ENCODE data around the gene TIGAR.

Gene TIGAR

DNA sequence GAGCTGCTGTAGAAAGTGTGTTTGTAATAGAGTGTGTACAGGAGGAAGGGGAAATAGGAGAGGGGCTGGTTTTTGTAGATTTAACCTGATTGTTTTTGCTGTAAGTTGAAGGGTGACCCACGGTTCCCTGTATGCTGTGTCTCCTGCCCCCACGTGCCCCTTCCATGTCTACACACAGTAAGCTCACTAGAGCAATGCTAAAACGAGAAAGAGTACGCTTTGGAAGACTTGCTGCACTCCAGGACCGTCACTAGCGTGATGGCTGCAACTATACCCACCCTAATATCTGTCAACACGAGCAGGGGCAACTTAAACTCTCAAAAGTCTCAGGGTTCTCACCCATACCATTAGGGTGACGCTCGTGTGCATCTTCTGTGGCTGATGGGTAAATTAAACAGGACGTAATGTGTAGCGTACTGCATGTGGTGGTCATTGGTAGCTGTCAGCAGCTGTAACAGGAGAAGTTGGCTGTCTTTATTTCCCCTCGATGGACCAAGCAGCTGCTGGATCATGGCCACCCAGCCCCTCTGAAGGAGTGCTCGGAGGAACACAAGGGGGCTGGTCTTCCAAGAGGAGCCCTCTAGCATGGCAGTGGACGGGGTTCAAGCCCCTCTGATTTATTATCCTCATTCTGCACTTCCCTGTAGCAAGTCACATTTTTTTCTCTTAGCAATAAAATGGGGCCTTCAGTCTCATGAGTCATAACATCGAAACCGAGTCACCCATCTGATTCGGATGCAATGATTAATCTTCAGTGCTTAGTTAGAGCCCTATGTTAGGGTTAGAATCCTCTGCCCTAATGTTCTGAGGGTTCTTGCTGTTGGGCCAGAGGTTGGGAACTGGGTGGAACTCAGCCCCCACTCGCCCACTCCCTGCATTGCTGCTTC, 33.4 kb upstream of the TIGAR start:
- ATAC-seq = no peak
- TF ChIP-seq ZNF70 (CRISPR knock-in tag; IDR thresholded peaks at IDR 0.05) = no peak
- TF ChIP-seq OSR1 (CRISPR knock-in tag; IDR thresholded peaks at IDR 0.05) = no peak
- no peak for TF ChIP-seq ESRRG (CRISPR knock-in tag; IDR thresholded peaks at IDR 0.05)
- no peak for TF ChIP-seq RARB (CRISPR knock-in tag; IDR thresholded peaks at IDR 0.05)
- no peak for TF ChIP-seq ISL1 (CRISPR knock-in tag; IDR thresholded peaks at IDR 0.05)
- TF ChIP-seq ARNTL (CRISPR knock-in tag; IDR thresholded peaks at IDR 0.05; ENCODE audit: borderline replicate concordance, low read depth) = no peak
- TF ChIP-seq, protein P1, sequence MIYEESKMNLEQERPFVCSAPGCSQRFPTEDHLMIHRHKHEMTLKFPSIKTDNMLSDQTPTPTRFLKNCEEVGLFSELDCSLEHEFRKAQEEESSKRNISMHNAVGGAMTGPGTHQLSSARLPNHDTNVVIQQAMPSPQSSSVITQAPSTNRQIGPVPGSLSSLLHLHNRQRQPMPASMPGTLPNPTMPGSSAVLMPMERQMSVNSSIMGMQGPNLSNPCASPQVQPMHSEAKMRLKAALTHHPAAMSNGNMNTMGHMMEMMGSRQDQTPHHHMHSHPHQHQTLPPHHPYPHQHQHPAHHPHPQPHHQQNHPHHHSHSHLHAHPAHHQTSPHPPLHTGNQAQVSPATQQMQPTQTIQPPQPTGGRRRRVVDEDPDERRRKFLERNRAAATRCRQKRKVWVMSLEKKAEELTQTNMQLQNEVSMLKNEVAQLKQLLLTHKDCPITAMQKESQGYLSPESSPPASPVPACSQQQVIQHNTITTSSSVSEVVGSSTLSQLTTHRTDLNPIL (CRISPR knock-in tag; IDR thresholded peaks at IDR 0.05; ENCODE audit: low read depth) = no peak
- no peak for TF ChIP-seq SNAI2 (CRISPR knock-in tag; IDR thresholded peaks at IDR 0.05)
- no peak for TF ChIP-seq ZFP30 (CRISPR knock-in tag; IDR thresholded peaks at IDR 0.05)
- TF ChIP-seq GLIS3 (CRISPR knock-in tag; IDR thresholded peaks at IDR 0.05) = no peak
- TF ChIP-seq, protein P2, sequence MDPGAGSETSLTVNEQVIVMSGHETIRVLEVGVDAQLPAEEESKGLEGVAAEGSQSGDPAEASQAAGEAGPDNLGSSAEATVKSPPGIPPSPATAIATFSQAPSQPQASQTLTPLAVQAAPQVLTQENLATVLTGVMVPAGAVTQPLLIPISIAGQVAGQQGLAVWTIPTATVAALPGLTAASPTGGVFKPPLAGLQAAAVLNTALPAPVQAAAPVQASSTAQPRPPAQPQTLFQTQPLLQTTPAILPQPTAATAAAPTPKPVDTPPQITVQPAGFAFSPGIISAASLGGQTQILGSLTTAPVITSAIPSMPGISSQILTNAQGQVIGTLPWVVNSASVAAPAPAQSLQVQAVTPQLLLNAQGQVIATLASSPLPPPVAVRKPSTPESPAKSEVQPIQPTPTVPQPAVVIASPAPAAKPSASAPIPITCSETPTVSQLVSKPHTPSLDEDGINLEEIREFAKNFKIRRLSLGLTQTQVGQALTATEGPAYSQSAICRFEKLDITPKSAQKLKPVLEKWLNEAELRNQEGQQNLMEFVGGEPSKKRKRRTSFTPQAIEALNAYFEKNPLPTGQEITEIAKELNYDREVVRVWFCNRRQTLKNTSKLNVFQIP (CRISPR knock-in tag; IDR thresholded peaks at IDR 0.05; ENCODE audit: borderline replicate concordance, low read depth) = no peak
- TF ChIP-seq, protein P3, sequence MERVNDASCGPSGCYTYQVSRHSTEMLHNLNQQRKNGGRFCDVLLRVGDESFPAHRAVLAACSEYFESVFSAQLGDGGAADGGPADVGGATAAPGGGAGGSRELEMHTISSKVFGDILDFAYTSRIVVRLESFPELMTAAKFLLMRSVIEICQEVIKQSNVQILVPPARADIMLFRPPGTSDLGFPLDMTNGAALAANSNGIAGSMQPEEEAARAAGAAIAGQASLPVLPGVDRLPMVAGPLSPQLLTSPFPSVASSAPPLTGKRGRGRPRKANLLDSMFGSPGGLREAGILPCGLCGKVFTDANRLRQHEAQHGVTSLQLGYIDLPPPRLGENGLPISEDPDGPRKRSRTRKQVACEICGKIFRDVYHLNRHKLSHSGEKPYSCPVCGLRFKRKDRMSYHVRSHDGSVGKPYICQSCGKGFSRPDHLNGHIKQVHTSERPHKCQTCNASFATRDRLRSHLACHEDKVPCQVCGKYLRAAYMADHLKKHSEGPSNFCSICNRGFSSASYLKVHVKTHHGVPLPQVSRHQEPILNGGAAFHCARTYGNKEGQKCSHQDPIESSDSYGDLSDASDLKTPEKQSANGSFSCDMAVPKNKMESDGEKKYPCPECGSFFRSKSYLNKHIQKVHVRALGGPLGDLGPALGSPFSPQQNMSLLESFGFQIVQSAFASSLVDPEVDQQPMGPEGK (CRISPR knock-in tag; IDR thresholded peaks at IDR 0.05; ENCODE audit: borderline replicate concordance) = no peak
- TF ChIP-seq, protein P4, sequence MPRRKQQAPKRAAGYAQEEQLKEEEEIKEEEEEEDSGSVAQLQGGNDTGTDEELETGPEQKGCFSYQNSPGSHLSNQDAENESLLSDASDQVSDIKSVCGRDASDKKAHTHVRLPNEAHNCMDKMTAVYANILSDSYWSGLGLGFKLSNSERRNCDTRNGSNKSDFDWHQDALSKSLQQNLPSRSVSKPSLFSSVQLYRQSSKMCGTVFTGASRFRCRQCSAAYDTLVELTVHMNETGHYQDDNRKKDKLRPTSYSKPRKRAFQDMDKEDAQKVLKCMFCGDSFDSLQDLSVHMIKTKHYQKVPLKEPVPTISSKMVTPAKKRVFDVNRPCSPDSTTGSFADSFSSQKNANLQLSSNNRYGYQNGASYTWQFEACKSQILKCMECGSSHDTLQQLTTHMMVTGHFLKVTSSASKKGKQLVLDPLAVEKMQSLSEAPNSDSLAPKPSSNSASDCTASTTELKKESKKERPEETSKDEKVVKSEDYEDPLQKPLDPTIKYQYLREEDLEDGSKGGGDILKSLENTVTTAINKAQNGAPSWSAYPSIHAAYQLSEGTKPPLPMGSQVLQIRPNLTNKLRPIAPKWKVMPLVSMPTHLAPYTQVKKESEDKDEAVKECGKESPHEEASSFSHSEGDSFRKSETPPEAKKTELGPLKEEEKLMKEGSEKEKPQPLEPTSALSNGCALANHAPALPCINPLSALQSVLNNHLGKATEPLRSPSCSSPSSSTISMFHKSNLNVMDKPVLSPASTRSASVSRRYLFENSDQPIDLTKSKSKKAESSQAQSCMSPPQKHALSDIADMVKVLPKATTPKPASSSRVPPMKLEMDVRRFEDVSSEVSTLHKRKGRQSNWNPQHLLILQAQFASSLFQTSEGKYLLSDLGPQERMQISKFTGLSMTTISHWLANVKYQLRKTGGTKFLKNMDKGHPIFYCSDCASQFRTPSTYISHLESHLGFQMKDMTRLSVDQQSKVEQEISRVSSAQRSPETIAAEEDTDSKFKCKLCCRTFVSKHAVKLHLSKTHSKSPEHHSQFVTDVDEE (CRISPR knock-in tag; IDR thresholded peaks at IDR 0.05) = no peak
- TF ChIP-seq, protein P5, sequence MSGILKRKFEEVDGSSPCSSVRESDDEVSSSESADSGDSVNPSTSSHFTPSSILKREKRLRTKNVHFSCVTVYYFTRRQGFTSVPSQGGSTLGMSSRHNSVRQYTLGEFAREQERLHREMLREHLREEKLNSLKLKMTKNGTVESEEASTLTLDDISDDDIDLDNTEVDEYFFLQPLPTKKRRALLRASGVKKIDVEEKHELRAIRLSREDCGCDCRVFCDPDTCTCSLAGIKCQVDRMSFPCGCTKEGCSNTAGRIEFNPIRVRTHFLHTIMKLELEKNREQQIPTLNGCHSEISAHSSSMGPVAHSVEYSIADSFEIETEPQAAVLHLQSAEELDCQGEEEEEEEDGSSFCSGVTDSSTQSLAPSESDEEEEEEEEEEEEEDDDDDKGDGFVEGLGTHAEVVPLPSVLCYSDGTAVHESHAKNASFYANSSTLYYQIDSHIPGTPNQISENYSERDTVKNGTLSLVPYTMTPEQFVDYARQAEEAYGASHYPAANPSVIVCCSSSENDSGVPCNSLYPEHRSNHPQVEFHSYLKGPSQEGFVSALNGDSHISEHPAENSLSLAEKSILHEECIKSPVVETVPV (CRISPR knock-in tag; IDR thresholded peaks at IDR 0.05) = no peak
- no peak for TF ChIP-seq CSDC2 (CRISPR knock-in tag; IDR thresholded peaks at IDR 0.05)
- TF ChIP-seq TOX (CRISPR knock-in tag; IDR thresholded peaks at IDR 0.05; ENCODE audit: borderline replicate concordance) = no peak

DNA sequence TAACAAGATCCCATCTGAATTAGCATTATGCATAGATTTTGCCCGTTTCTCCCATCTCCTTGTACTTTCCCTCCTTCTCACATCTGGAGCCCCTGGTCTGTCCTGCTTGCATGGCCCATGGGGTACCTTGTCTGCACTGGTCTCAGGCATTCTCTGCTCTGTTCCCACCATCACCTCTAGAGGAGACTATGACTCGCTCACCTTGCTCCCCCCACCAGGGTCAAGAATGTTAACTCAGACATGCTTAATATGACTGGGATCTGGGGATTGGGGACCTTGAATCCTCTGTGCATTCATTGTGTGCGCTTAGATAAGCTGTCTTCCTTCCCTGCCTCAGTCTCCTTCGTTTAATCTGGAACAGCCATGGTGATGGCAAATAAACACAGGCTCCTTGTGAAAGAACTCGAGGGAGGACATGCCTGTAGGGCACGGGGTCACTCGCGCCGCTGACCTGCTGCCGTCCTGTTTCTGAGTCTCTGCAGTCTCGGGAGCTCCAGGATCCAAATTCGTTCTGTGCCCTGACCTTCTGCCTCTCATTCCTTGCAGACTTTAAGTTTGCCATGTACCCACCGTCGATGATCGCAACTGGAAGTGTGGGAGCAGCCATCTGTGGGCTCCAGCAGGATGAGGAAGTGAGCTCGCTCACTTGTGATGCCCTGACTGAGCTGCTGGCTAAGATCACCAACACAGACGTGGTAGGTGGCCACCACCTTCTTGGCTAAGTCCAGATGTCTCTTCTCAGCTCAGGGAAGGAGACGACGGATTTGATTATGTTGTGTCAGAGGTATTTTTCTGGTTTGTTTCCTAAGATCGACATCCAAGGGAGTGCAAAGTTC, 32.5 kb upstream of the TIGAR start:
- TF ChIP-seq ZC3H10 (CRISPR knock-in tag; IDR thresholded peaks at IDR 0.05) (no peak), CSDC2 (CRISPR knock-in tag; IDR thresholded peaks at IDR 0.05) (no peak), TCF4 (CRISPR knock-in tag; IDR thresholded peaks at IDR 0.05; ENCODE audit: borderline replicate concordance) (no peak), ZNF70 (CRISPR knock-in tag; IDR thresholded peaks at IDR 0.05) (no peak), ARNTL (CRISPR knock-in tag; IDR thresholded peaks at IDR 0.05; ENCODE audit: borderline replicate concordance, low read depth) (no peak)
- TF ChIP-seq, protein P5 (CRISPR knock-in tag; IDR thresholded peaks at IDR 0.05) = no peak
- no peak for ATAC-seq
